HG03196 (cell line): ENCODE measurements around the gene PROM2.

Source experiments
- ATAC-seq: cut with Tn5 transposase; IDR thresholded peaks from one replicate; pipeline ENCODE4 v1.9.1; 2021; ENCODE audit not compliant: unreplicated experiment

Gene PROM2

DNA sequence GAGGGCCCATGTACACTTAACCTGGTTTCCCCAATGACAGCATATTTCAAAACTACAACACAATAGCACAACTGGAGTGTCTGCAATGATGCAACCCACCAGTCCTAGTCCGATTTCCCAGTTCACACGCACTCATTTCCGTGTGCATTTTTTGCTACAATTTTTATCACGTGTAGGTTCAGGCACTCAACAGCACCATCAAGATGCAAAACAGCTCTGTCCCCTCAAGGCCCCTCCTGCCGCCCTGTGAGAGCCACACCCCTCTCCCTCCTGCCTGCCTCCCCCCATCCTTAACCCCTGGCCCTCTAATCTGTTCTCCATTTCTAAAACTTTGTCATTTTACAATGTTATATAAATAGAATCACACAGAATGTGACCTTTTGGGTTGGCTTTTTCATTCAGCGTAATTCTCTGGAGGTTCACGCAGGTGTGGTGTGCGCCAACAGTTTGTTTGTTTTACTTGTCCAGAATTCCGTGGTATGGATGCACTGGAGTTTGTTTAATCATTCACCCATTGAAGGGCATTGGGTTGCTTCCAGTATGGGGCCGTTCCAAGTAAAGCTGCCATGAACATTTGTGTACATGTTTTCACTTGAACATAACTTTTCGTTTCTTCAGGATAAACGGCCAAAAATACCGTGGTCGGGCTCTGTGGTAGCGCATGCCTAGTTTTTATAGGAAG is 31.3 kb downstream of the PROM2 start:
- ATAC-seq, result no peak

DNA sequence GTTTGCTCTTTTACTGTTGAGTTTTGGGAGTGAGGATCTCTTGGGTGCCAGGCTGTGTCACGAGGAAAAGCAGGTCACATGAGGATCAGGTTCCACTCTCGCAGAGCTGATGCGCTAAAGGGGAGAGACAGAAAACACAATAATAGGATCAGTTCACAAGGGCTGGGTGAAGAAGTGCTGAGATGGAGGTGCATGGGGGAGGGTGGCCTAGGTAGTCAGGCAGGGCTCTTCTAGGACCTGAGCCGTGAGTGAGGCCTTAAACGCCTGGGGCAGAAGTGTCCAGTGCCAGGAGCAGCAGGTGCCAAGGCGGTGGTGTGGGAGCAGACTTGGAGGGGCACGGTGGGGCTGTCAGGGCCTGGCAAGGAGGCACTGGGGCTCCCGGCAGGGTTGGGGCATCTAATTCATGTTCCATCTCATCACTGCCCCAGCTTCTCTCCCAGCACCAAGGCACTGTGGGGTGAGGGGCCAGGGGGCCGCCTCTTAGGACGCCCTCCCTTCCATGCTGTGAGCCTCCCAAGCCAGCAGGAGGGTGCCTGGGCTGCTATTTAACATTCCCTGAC is 32.2 kb downstream of the PROM2 start:
- ATAC-seq, result no peak

DNA sequence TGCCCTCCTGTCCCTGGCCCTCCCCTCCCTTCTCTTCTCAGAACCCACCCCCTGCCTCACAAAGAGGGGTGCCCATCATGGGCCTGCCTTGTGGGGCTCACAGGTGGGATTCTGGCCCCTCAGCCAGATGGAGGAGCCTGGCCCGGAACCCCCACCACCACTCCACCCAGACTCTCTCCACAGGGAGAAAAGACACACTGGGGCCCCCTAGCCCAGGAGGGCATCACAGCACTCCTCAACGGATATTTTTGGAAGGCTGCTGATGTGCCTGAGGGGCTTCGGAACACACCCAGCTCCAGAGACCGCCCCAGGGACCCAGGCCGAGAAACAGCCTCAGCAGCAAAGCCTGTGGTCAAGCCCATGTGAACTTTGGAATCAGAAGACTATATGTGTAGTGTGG is 32.8 kb downstream of the PROM2 start:
- no peak for ATAC-seq

DNA sequence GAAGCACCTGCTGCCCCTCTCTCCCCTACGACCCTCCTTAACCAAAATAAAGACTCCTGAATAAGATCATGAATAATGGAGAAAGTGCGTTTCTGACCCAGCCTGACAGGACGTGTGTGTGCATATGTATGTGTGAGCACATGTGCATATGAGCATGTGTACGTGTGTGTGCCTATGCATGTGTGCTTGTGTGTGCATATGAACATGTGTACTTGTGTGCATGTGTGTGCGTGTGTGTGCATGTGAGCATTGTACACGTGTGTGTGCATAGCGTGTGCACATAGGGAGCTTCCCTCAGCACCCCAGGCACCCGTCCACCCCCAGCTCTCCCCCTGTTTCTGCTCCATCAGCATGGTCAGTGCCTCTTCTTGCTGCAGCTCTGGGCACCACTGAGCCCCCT is 33.6 kb downstream of the PROM2 start:
- ATAC-seq, result no peak

DNA sequence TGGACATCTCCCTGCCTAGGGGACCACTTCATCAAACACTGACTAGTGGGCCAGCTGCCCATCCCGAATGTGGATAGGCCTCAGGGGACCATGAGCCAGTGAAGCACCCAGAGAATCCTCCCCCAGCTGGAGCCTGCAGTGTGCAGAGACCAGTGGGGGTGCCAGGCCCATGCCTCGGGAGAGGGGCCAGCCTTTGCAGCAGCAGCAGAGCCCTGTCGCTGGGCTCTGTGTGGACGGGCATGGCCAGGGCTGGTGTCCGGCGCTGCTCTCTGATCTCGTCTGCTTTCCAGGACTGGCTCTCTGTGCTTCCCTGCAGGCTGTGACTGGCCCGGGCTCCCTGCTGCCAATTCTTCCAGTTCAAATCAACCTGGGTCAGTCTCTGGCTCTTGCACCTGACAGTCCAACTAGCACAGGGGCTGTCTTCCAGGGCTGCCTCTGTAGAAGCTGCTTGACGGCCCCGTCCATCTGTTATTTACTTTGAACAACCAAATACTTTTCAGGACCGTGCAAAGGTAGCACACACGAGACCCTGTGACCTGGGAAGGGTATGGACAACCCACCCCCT is 34.3 kb downstream of the PROM2 start:
- ATAC-seq, result no peak

DNA sequence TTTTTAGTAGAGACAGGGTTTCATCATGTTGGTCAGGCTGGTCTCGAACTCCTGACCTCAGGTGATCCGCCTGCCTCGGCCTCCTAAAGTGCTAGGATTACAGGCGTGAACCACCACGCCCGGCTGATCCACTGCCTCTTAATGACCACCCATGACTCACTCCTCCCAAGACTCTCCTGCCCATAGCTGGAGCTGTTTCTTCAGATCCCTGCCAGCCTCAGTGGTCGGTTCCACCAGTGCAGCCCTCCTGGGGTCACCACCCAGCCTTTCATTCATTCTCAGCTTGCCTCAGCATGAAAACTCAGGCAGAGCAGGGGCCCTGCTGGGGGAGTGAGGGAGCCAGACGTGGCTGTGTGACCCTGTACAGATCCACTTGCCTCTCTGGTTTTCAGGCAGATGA is 35.4 kb downstream of the PROM2 start:
- ATAC-seq, result no peak

DNA sequence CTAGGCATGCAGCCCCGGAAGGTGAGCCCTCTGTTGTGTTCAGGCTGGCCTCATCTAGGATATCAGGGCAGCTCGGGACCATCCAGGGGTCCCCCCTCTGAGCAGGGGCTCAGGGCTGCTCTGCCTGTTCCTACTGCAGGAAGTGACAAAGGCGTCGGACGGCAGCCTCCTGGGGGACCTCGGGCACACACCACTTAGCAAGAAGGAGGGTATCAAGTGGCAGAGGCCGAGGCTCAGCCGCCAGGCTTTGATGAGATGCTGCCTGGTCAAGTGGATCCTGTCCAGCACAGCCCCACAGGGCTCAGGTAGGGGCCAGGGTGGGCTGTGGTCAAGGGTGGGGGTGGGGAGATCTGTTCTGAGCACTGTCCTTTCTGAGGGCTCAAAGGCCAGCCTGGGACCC is 36.0 kb downstream of the PROM2 start:
- no peak for ATAC-seq

DNA sequence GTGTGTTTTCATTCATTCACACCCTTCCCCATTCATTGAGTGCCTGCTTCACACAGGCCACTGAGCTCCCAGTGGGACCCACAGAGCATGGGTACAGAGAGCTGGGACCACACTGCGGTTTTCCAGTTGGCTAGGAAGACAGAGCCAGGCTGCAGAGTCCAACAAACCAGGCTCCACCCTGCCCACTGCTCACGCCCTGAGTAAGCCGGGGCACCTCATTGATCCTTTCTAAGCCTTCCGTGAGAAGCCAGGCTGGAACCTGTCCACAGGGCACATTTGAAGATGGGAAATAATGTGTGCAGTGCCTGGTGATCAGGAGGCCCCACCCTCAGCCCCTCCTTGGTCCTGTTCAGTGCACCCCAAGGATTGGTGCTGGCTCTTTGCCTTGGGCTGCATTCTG is 36.4 kb downstream of the PROM2 start:
- no peak for ATAC-seq

DNA sequence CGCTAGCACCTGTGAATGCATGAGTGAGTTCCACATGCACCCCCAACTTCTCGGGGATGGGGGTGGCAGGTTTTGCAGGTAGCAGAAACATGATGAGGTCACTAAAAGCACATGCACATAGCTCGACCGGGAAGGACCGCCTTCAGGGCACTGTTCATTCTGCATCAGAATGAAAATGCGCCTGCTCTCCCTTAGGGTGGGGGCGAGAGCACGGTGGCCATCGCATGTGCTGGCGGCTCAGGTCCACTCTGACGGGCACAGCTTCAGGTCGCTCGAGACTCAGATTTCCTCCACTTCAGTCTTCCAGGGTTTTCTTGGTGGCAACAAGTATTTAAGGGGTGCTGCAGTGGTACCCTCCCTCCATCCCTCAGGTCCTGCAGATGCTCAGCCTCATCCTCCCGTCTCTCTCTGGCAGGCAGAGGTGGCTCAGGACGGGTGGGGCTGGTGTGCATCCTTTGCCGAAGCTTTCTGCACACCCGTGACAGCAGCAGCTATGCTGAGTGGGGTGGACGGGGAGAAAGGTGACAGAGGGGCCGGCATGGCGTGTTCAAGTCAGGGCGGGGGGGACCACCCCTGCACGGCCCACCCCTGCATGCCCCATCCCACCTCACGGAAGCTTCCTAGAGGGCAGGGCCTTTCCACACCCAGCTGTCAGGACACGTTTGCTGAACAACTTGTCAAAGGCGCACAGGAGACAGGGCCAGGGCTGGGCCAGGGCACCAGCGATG is 37.7 kb downstream of the PROM2 start:
- ATAC-seq, result no peak

DNA sequence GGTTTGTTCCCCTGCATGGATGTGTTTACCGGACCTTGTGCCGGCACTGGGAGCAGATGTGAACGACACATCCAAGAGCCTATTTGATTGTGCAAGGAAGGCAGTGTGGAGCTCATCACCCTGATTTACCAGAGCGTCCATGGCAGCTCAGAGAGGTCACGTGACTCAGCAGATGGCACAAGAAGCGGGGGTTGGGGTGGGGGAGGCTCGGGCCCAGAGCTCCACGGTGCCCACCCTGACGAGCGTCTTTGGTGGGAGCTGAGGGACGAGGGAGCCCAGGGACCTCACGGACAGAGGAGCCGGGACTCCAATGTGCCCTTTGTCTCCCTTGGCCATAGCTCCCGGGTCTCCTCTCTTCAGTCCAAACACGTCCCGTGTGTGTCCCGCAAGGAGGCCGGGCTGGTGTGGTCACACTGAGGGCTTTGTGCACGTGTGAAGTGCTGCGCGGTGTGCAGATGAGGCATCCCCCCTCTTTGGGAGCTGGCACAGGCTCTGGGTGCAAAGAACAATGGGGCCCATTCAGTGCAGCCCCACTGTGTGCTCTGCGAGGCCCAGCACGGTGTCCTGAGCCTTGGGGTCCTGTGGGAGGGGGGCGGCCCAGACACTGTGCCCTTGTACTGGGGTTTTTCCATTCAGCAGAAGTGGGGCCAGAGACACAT is 38.4 kb downstream of the PROM2 start:
- no peak for ATAC-seq

DNA sequence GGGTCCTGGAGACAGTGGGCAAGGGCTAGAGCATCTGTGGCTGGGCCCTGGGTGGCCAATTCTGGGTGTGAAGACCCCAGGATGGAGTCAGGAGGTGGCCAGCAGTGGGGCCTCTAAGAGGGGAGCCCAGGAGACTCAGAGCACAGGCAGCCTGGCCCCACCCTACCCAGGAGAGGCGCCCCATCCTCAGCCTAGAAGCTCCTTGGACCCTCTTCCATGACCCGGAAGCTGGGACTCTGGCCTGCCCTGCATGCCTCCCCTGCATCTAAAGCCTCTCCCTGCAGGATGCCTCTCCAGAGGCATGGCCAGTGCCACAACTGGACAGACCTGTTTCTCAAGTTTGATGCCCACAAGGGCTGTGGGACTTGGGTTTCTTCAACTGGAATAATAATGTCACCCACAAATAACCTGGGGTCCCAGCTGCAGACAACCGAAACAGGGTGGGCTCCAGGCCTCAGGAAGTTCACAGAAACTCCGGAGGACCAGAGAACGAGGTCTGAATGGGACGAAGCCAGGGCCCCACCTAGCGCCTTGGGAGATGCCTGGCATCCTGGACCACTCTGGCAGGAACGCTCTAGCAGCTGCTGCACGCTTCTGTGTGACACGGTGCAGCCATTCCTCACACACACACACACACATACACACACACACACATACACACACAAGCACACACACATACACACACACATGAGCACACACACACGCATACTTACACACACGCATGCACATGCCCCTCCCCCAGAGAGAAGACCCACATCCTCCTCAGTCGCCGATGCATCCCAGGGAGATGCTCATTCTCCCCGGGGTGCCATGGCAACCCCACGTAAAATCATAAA is 39.3 kb downstream of the PROM2 start:
- no peak for ATAC-seq

DNA sequence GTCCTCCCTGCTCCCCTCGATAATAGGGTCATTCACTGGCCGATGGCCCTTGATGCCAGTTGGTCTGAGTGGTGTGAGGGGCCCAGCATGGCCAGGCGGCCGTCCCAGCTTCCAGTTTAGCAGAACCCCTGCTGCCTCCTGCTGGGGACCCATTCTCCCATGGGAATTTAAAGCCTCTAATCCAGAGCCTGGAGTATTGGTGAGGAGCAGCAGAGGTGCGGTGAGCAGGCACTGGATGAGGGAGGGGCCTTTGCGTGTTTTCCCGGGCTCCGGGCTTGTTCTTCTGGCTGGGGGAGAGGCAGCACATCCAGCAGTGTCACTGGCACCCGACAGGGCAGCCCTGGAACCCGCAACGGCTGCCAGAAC is 40.3 kb downstream of the PROM2 start:
- ATAC-seq, result no peak

DNA sequence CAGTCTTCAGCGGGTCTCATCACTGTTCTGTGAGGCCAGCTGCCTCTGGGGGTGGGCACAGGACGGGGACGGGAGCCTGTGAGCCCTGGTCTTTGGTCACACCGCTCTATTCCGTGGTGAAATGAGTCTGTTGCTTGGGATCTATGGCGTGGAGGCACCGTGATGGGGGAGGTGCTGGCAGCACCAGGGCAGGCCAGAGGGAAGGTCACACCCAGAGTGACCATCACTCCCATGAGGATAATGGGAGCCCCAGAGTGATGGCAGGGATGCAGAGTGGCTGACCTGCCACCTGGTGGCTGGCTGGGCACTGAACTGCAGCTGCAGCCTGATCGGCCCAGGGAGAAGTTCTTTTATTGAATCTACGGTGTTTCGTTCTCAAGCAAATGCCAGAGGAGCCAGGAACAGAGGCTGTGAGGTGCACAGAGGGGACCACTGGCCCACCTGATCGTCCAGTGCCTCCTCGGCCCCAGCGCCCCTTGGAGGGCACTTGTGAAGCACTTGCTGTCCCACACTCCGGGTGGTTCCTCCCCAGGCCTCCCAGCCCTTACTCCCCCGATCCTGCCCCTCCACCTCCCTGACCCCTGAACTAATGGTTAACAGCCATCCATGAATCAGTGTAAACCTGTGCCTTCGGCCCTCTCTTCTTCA is 40.8 kb downstream of the PROM2 start:
- no peak for ATAC-seq

DNA sequence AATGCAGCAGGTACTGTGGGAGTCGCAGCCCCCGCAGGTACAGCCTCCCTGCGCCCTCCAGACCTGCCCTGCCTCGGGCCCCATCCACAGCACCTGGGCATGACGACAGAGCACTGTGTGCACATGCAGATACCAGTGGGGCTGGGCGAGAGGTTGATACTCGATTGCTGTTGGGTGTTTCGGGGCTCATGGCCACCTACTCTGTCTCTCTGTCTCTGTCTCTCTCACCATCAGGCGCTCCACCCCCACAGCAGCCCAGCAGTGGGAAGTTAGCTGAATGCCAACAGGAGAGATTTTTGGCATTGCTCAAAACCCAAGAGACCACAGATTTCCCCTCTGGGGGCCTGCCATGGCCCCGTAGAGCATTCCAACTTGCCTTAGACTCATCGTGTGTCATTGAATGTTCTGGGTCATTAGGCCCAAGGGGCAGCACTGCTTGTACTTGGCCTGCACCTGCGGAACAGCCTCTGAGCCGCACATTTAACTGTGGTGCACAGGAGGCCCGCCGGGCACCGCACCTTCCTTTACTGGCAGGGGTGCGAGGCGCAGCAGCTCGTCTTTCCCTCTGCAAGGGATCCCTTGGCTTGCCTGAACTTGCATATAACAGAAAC is 41.7 kb downstream of the PROM2 start:
- ATAC-seq, result no peak

DNA sequence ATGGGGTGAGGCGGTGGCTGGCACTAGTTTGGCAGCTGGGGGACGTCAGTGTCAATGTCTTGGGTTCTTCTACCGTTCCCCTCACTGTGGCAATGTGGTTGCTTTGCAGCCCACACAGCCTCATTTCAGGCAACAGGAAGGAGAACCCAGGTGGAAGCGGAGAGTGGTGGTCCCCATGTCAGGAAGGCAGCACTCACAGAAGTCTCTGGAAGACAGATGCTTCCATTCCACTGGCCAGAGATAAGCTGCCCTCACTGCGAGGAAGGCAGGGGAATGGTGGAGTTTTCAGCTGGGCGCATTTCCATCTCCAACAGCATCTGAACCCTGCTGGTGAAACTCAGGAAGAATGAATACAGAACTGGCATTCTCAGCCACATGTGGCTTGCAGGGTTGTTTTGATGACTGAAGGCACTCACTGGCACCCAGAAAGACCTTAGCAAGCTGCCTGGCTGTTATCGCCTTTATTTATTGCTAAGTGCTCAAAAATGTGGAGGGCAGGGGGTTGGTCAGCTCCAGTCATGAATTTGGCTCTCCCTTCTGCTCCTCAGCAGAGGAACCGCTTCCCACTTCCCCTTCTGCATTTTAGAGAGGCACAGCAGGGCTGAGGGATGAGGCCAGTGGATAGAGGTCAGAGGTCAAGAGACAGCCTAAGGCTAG is 42.3 kb downstream of the PROM2 start:
- no peak for ATAC-seq

DNA sequence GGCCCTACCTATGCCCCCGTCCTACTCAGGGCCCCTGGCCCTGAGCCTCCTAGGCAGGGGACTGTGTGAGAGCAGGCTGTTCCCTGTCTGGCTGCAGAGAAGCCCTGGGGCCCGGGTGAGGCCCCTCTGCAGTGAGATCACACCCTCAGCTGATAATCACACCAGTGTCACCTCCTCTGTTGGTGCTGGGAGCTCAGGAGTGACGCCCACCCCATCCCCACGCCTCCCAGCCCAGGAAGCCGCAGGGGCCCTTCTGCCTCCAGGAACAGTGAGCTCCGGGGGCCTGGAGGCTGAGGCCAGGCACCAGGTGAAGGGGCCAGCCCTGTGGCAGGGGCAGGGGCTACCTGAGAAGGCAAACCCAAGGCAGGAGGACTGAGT is 42.9 kb downstream of the PROM2 start:
- ATAC-seq, result no peak

DNA sequence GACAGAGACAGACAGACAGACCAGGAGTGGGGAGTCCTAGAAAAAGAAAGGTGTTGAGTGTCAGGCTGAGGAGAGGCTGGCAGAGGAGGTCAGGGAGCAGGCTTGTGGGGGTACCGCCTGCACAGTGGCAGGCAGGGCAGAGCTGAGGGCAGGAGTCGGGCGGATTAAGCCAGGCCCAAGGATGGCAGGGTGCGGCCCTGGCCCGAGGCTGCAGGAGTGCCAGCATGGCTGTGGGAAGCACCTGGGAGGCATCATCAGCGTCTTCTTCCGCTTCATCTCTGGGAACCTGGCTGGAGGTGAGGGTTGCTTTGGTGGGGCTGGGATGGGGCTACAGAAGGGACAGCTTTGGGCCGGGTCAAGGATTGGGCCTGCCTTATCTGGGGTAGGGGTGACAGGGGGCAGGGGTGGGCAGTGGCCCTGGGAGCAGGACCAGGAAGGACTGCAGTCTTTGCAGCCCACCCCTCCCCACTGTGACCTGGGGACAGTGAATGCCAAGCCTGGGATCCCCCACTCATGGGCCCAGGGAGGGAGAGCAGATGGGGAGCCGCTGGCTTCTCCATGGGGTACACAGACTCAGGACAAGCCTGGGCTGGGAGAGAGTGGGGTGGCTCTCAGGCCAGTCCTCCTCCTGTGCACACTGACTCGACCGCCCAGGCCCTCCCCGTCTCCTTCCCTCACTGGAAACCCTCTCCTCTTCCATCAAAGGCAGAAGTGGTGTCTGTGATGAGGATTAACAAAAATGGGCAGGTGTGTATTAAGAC is 43.6 kb downstream of the PROM2 start:
- ATAC-seq, result no peak

DNA sequence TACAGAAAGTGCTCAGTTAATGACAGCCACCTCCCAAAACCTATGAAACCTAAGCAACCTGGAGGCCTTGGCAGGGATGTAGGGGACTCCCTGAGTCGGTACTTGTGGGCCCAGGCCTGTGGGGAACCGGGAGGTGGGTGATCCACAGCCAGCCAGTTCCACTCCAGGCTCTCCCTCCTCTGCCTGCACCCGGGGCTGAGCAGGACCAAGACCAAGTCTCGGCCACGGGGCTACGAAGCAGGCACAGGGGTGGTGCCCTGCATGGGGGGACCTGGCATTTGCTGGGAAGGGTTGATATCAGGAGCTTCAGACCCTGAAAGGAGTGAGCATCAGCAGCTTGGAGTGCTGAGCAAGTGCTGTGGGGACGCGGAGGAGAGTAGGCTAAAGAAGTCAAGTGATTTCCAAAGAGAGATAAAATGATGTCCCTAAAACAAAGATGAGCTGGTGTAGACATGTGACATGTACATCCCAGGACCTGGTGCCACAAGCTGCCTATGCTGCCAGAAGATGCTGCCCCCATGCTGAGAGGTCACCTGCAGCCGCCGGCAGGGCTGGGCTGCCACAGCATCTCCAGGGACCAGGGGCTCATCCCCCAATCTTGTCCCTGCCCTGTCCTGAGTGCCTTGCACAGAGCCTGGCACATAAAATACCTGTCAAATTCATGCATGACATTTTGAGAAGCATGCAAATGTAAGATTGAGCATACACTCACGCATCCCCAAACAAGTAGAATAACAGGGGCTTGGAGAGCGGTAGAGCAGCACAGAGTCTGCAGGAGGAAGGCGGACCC is 44.4 kb downstream of the PROM2 start:
- ATAC-seq, result no peak
